OCI-LY7 (cell line): ENCODE data around the gene SP100.

ENCODE experiments used
- EZH2phosphoT487 ChIP-seq: fragments of 200-600 bp; sonication (generic); IDR thresholded peaks from 2 replicates; pipeline ENCODE4 v1.6.1; 2018; ENCODE audit warnings: low read depth, borderline replicate concordance, mild to moderate bottlenecking, mixed run types, antibody characterized with exemption, low read length, moderate library complexity, mixed read lengths
- TF ChIP-seq, protein P1 (sequence below): fragments of 200-600 bp; sonication (generic); conservative IDR thresholded peaks from 2 replicates; pipeline ENCODE4 v1.5.1; 2014; ENCODE audit warnings: mild to moderate bottlenecking, antibody characterized with exemption, low read length, moderate library complexity, mixed read lengths

DNA sequence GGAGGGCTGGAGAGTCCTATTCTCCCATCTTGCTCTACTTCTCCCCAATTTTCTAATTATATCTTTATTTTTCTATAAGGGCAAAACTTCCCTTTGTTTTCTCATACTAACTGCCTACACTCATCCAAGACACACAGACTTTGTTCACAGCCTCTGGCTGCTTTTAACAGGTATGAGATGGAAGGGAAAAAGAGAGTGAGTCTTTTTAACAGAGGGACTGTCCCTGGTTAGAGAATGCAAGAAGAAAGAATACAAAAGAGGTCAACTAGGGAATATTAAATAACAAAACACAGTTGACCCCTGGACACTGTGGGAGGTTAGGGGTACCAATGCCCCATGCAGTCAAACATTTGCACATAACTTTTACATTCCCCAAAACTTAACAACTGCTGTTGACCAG, 41.8 kb downstream of the SP100 start:
- TF ChIP-seq, protein P1, sequence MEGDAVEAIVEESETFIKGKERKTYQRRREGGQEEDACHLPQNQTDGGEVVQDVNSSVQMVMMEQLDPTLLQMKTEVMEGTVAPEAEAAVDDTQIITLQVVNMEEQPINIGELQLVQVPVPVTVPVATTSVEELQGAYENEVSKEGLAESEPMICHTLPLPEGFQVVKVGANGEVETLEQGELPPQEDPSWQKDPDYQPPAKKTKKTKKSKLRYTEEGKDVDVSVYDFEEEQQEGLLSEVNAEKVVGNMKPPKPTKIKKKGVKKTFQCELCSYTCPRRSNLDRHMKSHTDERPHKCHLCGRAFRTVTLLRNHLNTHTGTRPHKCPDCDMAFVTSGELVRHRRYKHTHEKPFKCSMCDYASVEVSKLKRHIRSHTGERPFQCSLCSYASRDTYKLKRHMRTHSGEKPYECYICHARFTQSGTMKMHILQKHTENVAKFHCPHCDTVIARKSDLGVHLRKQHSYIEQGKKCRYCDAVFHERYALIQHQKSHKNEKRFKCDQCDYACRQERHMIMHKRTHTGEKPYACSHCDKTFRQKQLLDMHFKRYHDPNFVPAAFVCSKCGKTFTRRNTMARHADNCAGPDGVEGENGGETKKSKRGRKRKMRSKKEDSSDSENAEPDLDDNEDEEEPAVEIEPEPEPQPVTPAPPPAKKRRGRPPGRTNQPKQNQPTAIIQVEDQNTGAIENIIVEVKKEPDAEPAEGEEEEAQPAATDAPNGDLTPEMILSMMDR, result no peak
- no peak for TF ChIP-seq EZH2phosphoT487
